ENCODE data around the gene ARHGAP10.

DNA sequence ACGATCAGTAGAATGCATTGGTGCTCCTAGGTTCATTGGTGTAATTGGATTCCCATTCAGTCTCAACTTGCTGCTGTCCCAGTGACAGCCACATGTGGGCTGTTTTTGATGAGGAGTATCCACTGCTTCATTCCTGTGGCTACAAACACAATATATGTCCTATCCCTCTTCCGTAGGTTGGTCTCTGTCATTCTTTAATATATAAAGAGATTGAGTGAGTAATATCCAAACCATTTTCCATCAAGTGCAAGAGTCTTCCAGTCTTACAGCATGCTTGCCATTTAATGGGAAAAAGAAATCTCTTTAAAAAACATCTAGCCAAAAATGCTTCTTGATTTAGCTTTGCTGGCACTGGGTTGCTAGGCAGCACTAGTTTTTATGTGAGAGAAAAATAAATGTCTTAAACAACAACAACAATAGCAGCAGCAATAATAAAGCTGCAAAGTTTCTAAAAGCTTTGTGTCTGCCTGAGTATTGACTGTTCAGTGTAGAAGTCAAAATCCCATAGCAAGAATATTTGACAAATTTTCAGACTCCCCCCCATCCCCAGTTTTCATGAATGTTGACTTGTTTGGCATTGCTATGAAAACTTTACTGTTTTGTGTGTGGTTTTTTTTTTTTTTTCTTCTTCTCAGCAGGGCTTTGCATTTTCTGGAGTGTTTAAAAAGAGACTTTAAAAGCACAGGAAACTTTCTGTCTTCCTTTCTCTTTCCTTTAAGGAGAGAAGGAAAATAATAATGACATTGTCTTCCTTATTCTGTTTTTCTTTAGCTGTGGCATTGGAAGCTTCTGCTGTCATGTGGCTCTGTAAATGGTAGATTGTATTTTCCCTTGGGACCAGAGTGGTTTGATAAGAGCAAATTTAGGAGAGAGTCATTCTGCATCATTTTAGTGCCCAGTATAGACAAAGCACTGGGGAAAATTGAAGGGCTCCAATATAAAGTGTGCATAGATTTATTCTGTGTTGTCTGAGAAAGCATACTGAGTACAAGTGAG lies 244.3 kb downstream of the ARHGAP10 start:
- no peak for TF ChIP-seq ZBTB7A (IDR thresholded peaks at IDR 0.05; ENCODE audit: low read depth)
- no peak for TF ChIP-seq EGR1 (IDR thresholded peaks at IDR 0.05)
- TF ChIP-seq EP300 (IDR thresholded peaks at IDR 0.05; ENCODE audit: borderline replicate concordance): no peak
- no peak for TF ChIP-seq CREB1 (IDR thresholded peaks at IDR 0.05; ENCODE audit: low read depth)
